IMR-90 (cell line): ENCODE results near the gene PLXNA4. TPM values are rescaled to one million over a fixed set of nuclear protein-coding genes. Genes with fewer than 3 reads are reported as not detected.

ENCODE experiments used
- ATAC-seq: fragments of 200-7000 bp; cut with Tn5 transposase; 2 replicates; pipeline ENCODE4 v1.9.1; 2020; ENCODE audit warnings: low read depth, mild to moderate bottlenecking, moderate library complexity
- BruUV-seq: library from RNA; stranded (reverse); fragments of 400-500 nt; replicated peaks from 2 replicates; lab custom pipeline; 2021; lab: Mats Ljungman, UMichigan
- CTCF ChIA-PET: fragments of 300-600 bp; formaldehyde crosslinking; extraction: SDS; loops from one replicate; lab custom pipeline; 2021; ENCODE audit warnings: antibody characterized with exemption; lab: Yijun Ruan, JAX
- POLR2A ChIA-PET: fragments of 300-600 bp; sonication (Branson Sonifier 250); formaldehyde crosslinking; loops from one replicate; lab custom pipeline; 2022; ENCODE audit warnings: antibody characterized with exemption; ENCODE audit not compliant: unreplicated experiment; lab: Charles Lee
- DNase-seq: peaks from one replicate; pipeline ENCODE4 v3.0.0; 2013
- H2AFZ ChIP-seq: replicated peaks from 2 replicates; pipeline ENCODE3; 2013; ENCODE audit warnings: low read length, mild to moderate bottlenecking; ENCODE audit not compliant: poor library complexity
- H2AK5ac ChIP-seq: 2 replicates; pipeline ENCODE4 v1.6.1; 2013; ENCODE audit warnings: low read depth, low read length, inconsistent platforms
- H2AK9ac ChIP-seq: replicated peaks from 2 replicates; pipeline ENCODE3; 2013; ENCODE audit warnings: mild to moderate bottlenecking, low read depth, low read length, moderate library complexity; ENCODE audit not compliant: poor library complexity
- H2BK120ac ChIP-seq: 2 replicates; pipeline ENCODE4 v1.6.1; 2013; ENCODE audit warnings: low read depth, low read length, inconsistent platforms
- H2BK15ac ChIP-seq: 3 replicates; pipeline ENCODE4 v1.6.1; 2013; ENCODE audit warnings: low read depth, low read length, inconsistent platforms
- H2BK20ac ChIP-seq: 2 replicates; pipeline ENCODE4 v1.6.1; 2013; ENCODE audit warnings: low read depth, mild to moderate bottlenecking, inconsistent platforms, low read length, moderate library complexity
- H2BK5ac ChIP-seq: 2 replicates; pipeline ENCODE4 v1.6.1; 2013; ENCODE audit warnings: mild to moderate bottlenecking, low read depth, low read length, inconsistent platforms; ENCODE audit not compliant: poor library complexity, severe bottlenecking
- H3K14ac ChIP-seq: replicated peaks from 2 replicates; pipeline ENCODE4 v1.6.1; 2013; ENCODE audit warnings: low read depth, low read length, inconsistent platforms
- H3K18ac ChIP-seq: 2 replicates; pipeline ENCODE4 v1.6.1; 2013; ENCODE audit warnings: low read depth, low read length, control low read depth
- H3K23ac ChIP-seq: 2 replicates; pipeline ENCODE4 v1.6.1; 2013; ENCODE audit warnings: low read depth, low read length, inconsistent platforms
- H3K27ac ChIP-seq: 2 replicates; pipeline ENCODE4 v1.5.1; 2013; ENCODE audit warnings: mild to moderate bottlenecking, control low read depth, low read length; ENCODE audit not compliant: insufficient read depth
- H3K27me3 ChIP-seq: 2 replicates; pipeline ENCODE4 v1.6.1; 2013; ENCODE audit warnings: low read length; ENCODE audit not compliant: control insufficient read depth, insufficient read depth
- H3K36me3 ChIP-seq: 2 replicates; pipeline ENCODE4 v1.6.1; 2013; ENCODE audit warnings: low read length, mixed read lengths; ENCODE audit not compliant: control insufficient read depth, insufficient read depth
- H3K4ac ChIP-seq: 2 replicates; pipeline ENCODE4 v1.6.1; 2013; ENCODE audit warnings: low read depth, low read length, inconsistent platforms
- H3K4me1 ChIP-seq: 2 replicates; pipeline ENCODE4 v1.6.1; 2013; ENCODE audit warnings: low read length, mixed read lengths; ENCODE audit not compliant: control insufficient read depth, insufficient read depth
- H3K4me2 ChIP-seq: 2 replicates; pipeline ENCODE4 v1.6.1; 2013; ENCODE audit warnings: low read depth, mild to moderate bottlenecking, control low read depth, low read length, moderate library complexity
- H3K4me3 ChIP-seq: 2 replicates; pipeline ENCODE4 v1.5.1; 2013; ENCODE audit warnings: low read depth, mild to moderate bottlenecking, control low read depth, low read length, moderate library complexity; ENCODE audit not compliant: insufficient read depth
- H3K56ac ChIP-seq: 2 replicates; pipeline ENCODE4 v1.6.1; 2013; ENCODE audit warnings: low read length, inconsistent platforms; ENCODE audit not compliant: insufficient read depth; ENCODE audit errors: extremely low read depth
- H3K79me1 ChIP-seq, 2 experiments: 2 replicates each; pipeline ENCODE4 v1.6.1; 2013; ENCODE audit warnings: low read length in 2 of 2, inconsistent platforms in 1 of 2, low read depth in 1 of 2
- H3K9ac ChIP-seq: 2 replicates; pipeline ENCODE4 v1.6.1; 2013; ENCODE audit warnings: low read depth, low read length, control low read depth
- H3K9me1 ChIP-seq: 2 replicates; pipeline ENCODE4 v1.6.1; 2013; ENCODE audit warnings: low read length, inconsistent platforms; ENCODE audit not compliant: insufficient read depth
- H3K9me3 ChIP-seq: 2 replicates; pipeline ENCODE4 v1.6.1; 2013; ENCODE audit warnings: low read length; ENCODE audit not compliant: control insufficient read depth, insufficient read depth
- H4K20me1 ChIP-seq: 2 replicates; pipeline ENCODE4 v1.6.1; 2013; ENCODE audit warnings: low read length, inconsistent platforms; ENCODE audit not compliant: insufficient read depth
- H4K5ac ChIP-seq: 2 replicates; pipeline ENCODE4 v1.6.1; 2013; ENCODE audit warnings: mild to moderate bottlenecking, low read depth, low read length, control low read depth
- H4K8ac ChIP-seq, 2 experiments: 2 replicates each; pipeline ENCODE4 v1.6.1; 2013; ENCODE audit warnings: low read depth in 2 of 2, low read length in 2 of 2, control low read depth in 1 of 2, inconsistent platforms in 1 of 2
- H4K91ac ChIP-seq: 2 replicates; pipeline ENCODE4 v1.6.1; 2013; ENCODE audit warnings: low read depth, low read length, inconsistent platforms; ENCODE audit not compliant: insufficient read depth
- BHLHE40 ChIP-seq: fragments of 150-350 bp; IDR thresholded peaks from 2 replicates; pipeline ENCODE4 v1.6.1; 2016; ENCODE audit warnings: mild to moderate bottlenecking, low read depth, low read length
- CEBPB ChIP-seq: IDR thresholded peaks from 2 replicates; pipeline ENCODE4 v1.6.1; 2012; ENCODE audit warnings: low read depth, low read length, improper control_type of control experiment
- CHD1 ChIP-seq: IDR thresholded peaks from 2 replicates; pipeline ENCODE4 v1.6.1; 2012; ENCODE audit warnings: low read depth, low read length, improper control_type of control experiment
- CTCF ChIP-seq: conservative IDR thresholded peaks from 2 replicates; pipeline ENCODE4 v1.5.1; 2012; ENCODE audit warnings: mild to moderate bottlenecking, low read depth, low read length, improper control_type of control experiment
- ELK1 ChIP-seq: fragments of 150-350 bp; IDR thresholded peaks from 2 replicates; pipeline ENCODE4 v1.6.1; 2016; ENCODE audit warnings: low read depth, mild to moderate bottlenecking, low read length, moderate library complexity, borderline replicate concordance
- FOS ChIP-seq: fragments of 150-350 bp; IDR thresholded peaks from 2 replicates; pipeline ENCODE4 v1.6.1; 2016; ENCODE audit warnings: low read depth, low read length
- MAFK ChIP-seq: IDR thresholded peaks from 2 replicates; pipeline ENCODE4 v1.6.1; 2012; ENCODE audit warnings: low read depth, low read length, improper control_type of control experiment
- MAZ ChIP-seq: IDR thresholded peaks from 2 replicates; pipeline ENCODE4 v1.6.1; 2012; ENCODE audit warnings: low read depth, mild to moderate bottlenecking, low read length, improper control_type of control experiment, moderate library complexity, borderline replicate concordance
- MXI1 ChIP-seq: IDR thresholded peaks from 2 replicates; pipeline ENCODE4 v1.6.1; 2012; ENCODE audit warnings: low read depth, mild to moderate bottlenecking, low read length, moderate library complexity, borderline replicate concordance
- NFE2L2 ChIP-seq: fragments of 150-350 bp; IDR thresholded peaks from 2 replicates; pipeline ENCODE4 v1.6.1; 2016; ENCODE audit warnings: low read depth, mild to moderate bottlenecking, low read length
- POLR2A ChIP-seq: IDR thresholded peaks from 2 replicates; pipeline ENCODE4 v1.6.1; 2012; ENCODE audit warnings: mild to moderate bottlenecking, low read depth, low read length
- RAD21 ChIP-seq: IDR thresholded peaks from 2 replicates; pipeline ENCODE4 v1.6.1; 2012; ENCODE audit warnings: low read length, improper control_type of control experiment
- RCOR1 ChIP-seq: IDR thresholded peaks from 2 replicates; pipeline ENCODE4 v1.6.1; 2012; ENCODE audit warnings: mild to moderate bottlenecking, low read length, improper control_type of control experiment; ENCODE audit not compliant: insufficient replicate concordance
- RFX5 ChIP-seq: IDR thresholded peaks from 2 replicates; pipeline ENCODE4 v1.8.0; 2012; ENCODE audit warnings: low read depth, mild to moderate bottlenecking, low read length, moderate library complexity
- SMC3 ChIP-seq: fragments of 150-350 bp; IDR thresholded peaks from 2 replicates; pipeline ENCODE4 v1.6.1; 2016; ENCODE audit warnings: low read depth, mild to moderate bottlenecking, antibody characterized with exemption, low read length, moderate library complexity
- USF2 ChIP-seq: fragments of 150-350 bp; IDR thresholded peaks from 2 replicates; pipeline ENCODE4 v1.6.1; 2017; ENCODE audit warnings: mild to moderate bottlenecking, antibody characterized with exemption, low read length, low read depth
- WGBS, 2 experiments: methylation state at CpG; one replicate each; pipeline versions ENCODE4 v1.1.5 to v1.1.7; 2013; ENCODE audit warnings: missing lambda C conversion rate in 2 of 2; ENCODE audit not compliant: insufficient read length in 1 of 2; ENCODE audit errors: extremely low coverage in 2 of 2; 5-methylcytosine and 5-hydroxymethylcytosine counted together
- dilution Hi-C: fragments of 300-500 bp; cut with HindIII; formaldehyde crosslinking; loops from one replicate; pipeline ENCODE4 v1.14.3; 2018; ENCODE audit warnings: low sequenced_read_pairs; ENCODE audit not compliant: unreplicated experiment
- in situ Hi-C: fragments of 300-500 bp; cut with MboI; formaldehyde crosslinking; loops from 3 replicates; pipeline ENCODE4 v1.14.3; 2019; ENCODE audit warnings: low sequenced_read_pairs, inconsistent platforms, mixed read lengths
- intact Hi-C: fragments of 100-400 bp; cut with micrococcal nuclease; formaldehyde crosslinking; loops from 2 replicates; pipeline ENCODE4 v1.10.0; 2022
- polyA plus RNA-seq, 3 experiments: library from polyadenylated mRNA; depleted of rRNA; stranded (reverse); fragments of >200 nt; gene quantifications; 2 replicates each; pipeline ENCODE4 v1.2.3, GENCODE V29; 2012; ENCODE audit warnings: low replicate concordance in 1 of 3
- total RNA-seq: library from RNA; depleted of rRNA; stranded (reverse); fragments of >200 nt; gene quantifications from 2 replicates; pipeline ENCODE4 v1.2.3, GENCODE V29; 2012

Gene PLXNA4
- total and polyA plus RNA-seq, 2 of the 4 experiments (the other 2 are of a cell fraction), result under 0.01 TPM

- no peaks in the 10 kb centered on the region for H3K9me1 ChIP-seq
- H3K9ac ChIP-seq, result no peak overlapping the region
- H2BK20ac ChIP-seq, result no peak overlapping the region
- in situ Hi-C loops (no loop called here), dilution Hi-C loops (no loop called here), intact Hi-C loops (no loop called here)
- no peak overlapping the region for H3K4me3 ChIP-seq
- H3K79me1 ChIP-seq, result no peaks in the 10 kb centered on the region
- TF ChIP-seq RAD21 (no peak), RFX5 (no peak), SMC3 (no peak), MXI1 (no peak), NFE2L2 (no peak), CTCF (no peak), POLR2A (no peak), CHD1 (no peak), MAFK (no peak), BHLHE40 (no peak), FOS (no peak), CEBPB (no peak), MAZ (no peak), ELK1 (no peak), USF2 (no peak), RCOR1 (no peak)
- no peak overlapping the region for H2AFZ ChIP-seq
- H3K23ac ChIP-seq, result no peak overlapping the region
- no peak overlapping the region for H2BK5ac ChIP-seq
- H3K27ac ChIP-seq, result no peak overlapping the region
- no CpG with 5 or more reads among the region's 4 CpGs for WGBS, 2 experiments
- DNase-seq (no peak), ATAC-seq (no peak)
- no peak overlapping the region for H3K56ac ChIP-seq
- H3K27me3 ChIP-seq, result peaks cover 24% of the 10 kb centered on the region
- no peak overlapping the region for H4K8ac ChIP-seq
- BruUV-seq, result no TSS peak
- no peaks in the 10 kb centered on the region for H3K36me3 ChIP-seq
- no peaks in the 10 kb centered on the region for H4K20me1 ChIP-seq
- H4K5ac ChIP-seq, result no peak overlapping the region
- ChIA-PET POLR2A (no interaction called here), CTCF (no interaction called here)
- no peaks in the 10 kb centered on the region for H3K4me1 ChIP-seq
- no peak overlapping the region for H4K91ac ChIP-seq
- no peak overlapping the region for H2BK15ac ChIP-seq
- no peak overlapping the region for H2BK120ac ChIP-seq
- H2AK5ac ChIP-seq, result no peak overlapping the region
- no peak overlapping the region for H3K14ac ChIP-seq
- H2AK9ac ChIP-seq, result no peak overlapping the region
- no peak overlapping the region for H3K4ac ChIP-seq
- H3K4me2 ChIP-seq, result no peak overlapping the region
- no peak overlapping the region for H3K18ac ChIP-seq
- H3K9me3 ChIP-seq, result no peaks in the 10 kb centered on the region
Measured at GRCh38 chr7:132092106-132092505, 484.2 kb downstream of the PLXNA4 start.
